H1 (cell line): Measurements from ENCODE around the gene RAB3C.

ENCODE experiments used
- CTCF ChIP-seq, 3 experiments: IDR thresholded peaks; 1 replicate in 2 of 3; 2 replicates in 1 of 3; pipeline versions ENCODE4 v1.5.1 to v1.6.1; 2011; ENCODE audit warnings: low read length in 3 of 3, mild to moderate bottlenecking in 3 of 3, inconsistent platforms in 2 of 3, low read depth in 1 of 3, moderate library complexity in 1 of 3; ENCODE audit not compliant: insufficient read depth in 1 of 3; ENCODE audit errors: control extremely low read depth in 1 of 3
- EP300 ChIP-seq, 2 experiments: IDR thresholded peaks; 1 replicate in 1 of 2; 2 replicates in 1 of 2; pipeline ENCODE4 v1.6.1; 2011 to 2012; ENCODE audit warnings: low read depth in 2 of 2, low read length in 2 of 2, mild to moderate bottlenecking in 2 of 2, borderline replicate concordance in 1 of 2, inconsistent platforms in 1 of 2, moderate library complexity in 1 of 2
- HDAC2 ChIP-seq, 2 experiments: fragments of 300-600 bp in 1 of 2; sonication (generic) in 1 of 2; IDR thresholded peaks; 2 replicates each; pipeline ENCODE4 v1.6.1; 2011 to 2012; ENCODE audit warnings: low read depth in 2 of 2, low read length in 2 of 2, mild to moderate bottlenecking in 2 of 2, moderate library complexity in 2 of 2, borderline replicate concordance in 1 of 2, inconsistent platforms in 1 of 2
- POLR2AphosphoS5 ChIP-seq: IDR thresholded peaks from 2 replicates; pipeline ENCODE4 v1.6.1; 2011; ENCODE audit warnings: low read depth, low read length
- ZNF274 ChIP-seq: IDR thresholded peaks from 2 replicates; pipeline ENCODE4 v1.7.0; 2012; ENCODE audit warnings: low read length, borderline replicate concordance; ENCODE audit errors: extremely low read depth

GRCh38 chr5:58776559-58776958, 193.7 kb downstream of the RAB3C start:
- TF ChIP-seq CTCF (IDR thresholded peaks at IDR 0.05; ENCODE audit: control extremely low read depth in 1 of 3, insufficient read depth in 1 of 3, low read depth in 1 of 3, low read length in 3 of 3) (no peak), POLR2AphosphoS5 (no peak), ZNF274 (no peak), EP300 (IDR thresholded peaks at IDR 0.05; ENCODE audit: borderline replicate concordance in 1 of 2, low read depth in 2 of 2, low read length in 2 of 2) (no peak), HDAC2 (IDR thresholded peaks at IDR 0.05; ENCODE audit: borderline replicate concordance in 1 of 2, low read depth in 2 of 2, low read length in 2 of 2) (no peak)
